Sigmoid colon (tissue), 7 donors: ENCODE data around the gene KREMEN2. TPM values are rescaled to one million over a fixed set of nuclear protein-coding genes. Genes with fewer than 3 reads are reported as not detected.

Source experiments
- DNase-seq: peaks from one replicate; pipeline ENCODE4 v3.0.0-alpha.2; 2019
- H3K27ac ChIP-seq, 4 donors: fragments of 200-600 bp; sonication (generic); one replicate each; pipeline ENCODE4 v1.5.1; 2016 to 2019; ENCODE audit warnings: mild to moderate bottlenecking in 1 of 4
- H3K27me3 ChIP-seq, 3 donors: fragments of 200-600 bp; sonication (generic); one replicate each; pipeline ENCODE4 v1.5.1; 2019; ENCODE audit warnings: mild to moderate bottlenecking in 1 of 3
- H3K36me3 ChIP-seq, 4 donors: fragments of 200-600 bp; sonication (generic); one replicate each; pipeline ENCODE4 v1.5.1; 2016 to 2019
- H3K4me1 ChIP-seq, 4 donors: fragments of 200-600 bp; sonication (generic); one replicate each; pipeline ENCODE4 v1.5.1; 2017 to 2019
- H3K4me3 ChIP-seq, 4 donors: fragments of 200-600 bp; sonication (generic); one replicate each; pipeline ENCODE4 v1.5.1; 2017 to 2019; ENCODE audit warnings: mild to moderate bottlenecking in 2 of 4, moderate library complexity in 1 of 4
- H3K9me3 ChIP-seq, 4 donors: fragments of 200-600 bp in 3 of 4; sonication (generic) in 3 of 4; one replicate each; pipeline versions ENCODE4 v1.5.1 to v1.6.1; 2013 to 2019
- EP300 ChIP-seq, 4 donors: sonication (generic); formaldehyde crosslinking; IDR thresholded peaks; one replicate each; pipeline ENCODE4 v1.6.1; 2017; ENCODE audit warnings: antibody characterized with exemption in 4 of 4
- POLR2A ChIP-seq, 2 donors: fragments of 450-650 bp; IDR thresholded peaks; one replicate each; pipeline ENCODE4 v1.6.1; 2016; ENCODE audit warnings: antibody characterized with exemption in 2 of 2, mild to moderate bottlenecking in 2 of 2, moderate library complexity in 2 of 2
- POLR2AphosphoS5 ChIP-seq, 4 donors: sonication (generic); formaldehyde crosslinking; IDR thresholded peaks; one replicate each; pipeline ENCODE4 v1.6.1; 2017; ENCODE audit warnings: antibody characterized with exemption in 4 of 4
- WGBS, 2 donors: extraction: QIAGEN DNeasy Blood & Tissue Kit; methylation state at CpG; one replicate each; pipeline ENCODE4 v1.1.7; 2013; 5-methylcytosine and 5-hydroxymethylcytosine counted together
- intact Hi-C: fragments of 100-400 bp; cut with DNase I; formaldehyde crosslinking; loops from one replicate; pipeline ENCODE4 v1.15.1; 2023
- polyA plus RNA-seq, 3 donors: library from polyadenylated mRNA; stranded (reverse); fragments of 200-250 nt; gene quantifications; one replicate each; pipeline ENCODE4 v1.2.3, GENCODE V29; 2013
- total RNA-seq, 4 donors: library from RNA; depleted of rRNA; stranded (reverse); fragments of >200 nt; gene quantifications; one replicate each; pipeline ENCODE4 v1.1.0, GENCODE V29; 2016
- TF ChIP-seq, protein P1 (sequence below), 4 experiments: fragments of 450-650 bp in 3 of 4; fragments of 200-600 bp in 1 of 4; IDR thresholded peaks; one replicate each; pipeline ENCODE4 v1.5.1; 2016 to 2019; ENCODE audit warnings: antibody characterized with exemption in 4 of 4, mild to moderate bottlenecking in 3 of 4, moderate library complexity in 2 of 4
- donor health status: healthy with polysubstance abuse.
- donor health status: Bipolar disorder and iron deficiency.
- donor health status: healthy.

Gene KREMEN2
- total and polyA plus RNA-seq, 7 donors = 1.0 to 1.8 (median 1.6) TPM; not detected in 4

DNA sequence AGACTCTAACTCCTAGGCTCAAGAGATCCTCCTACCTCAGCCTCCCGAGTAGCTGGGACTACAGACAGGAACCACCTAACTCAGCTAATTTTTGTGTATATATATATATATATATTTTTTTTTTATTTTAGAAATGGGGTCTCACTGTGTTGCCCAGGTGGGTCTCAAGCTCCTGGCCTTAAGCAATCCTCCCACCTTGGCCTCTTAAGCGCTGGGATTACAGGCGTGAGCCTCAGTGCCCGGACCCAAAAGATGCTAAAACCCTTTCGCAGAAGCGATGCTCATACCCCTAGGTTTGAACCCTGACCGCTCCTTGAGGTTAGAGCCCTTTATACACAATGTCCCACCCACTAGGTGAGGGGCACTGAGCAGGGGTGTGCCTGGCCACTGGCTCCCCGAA lies 46.4 kb downstream of the KREMEN2 start:
- Histone ChIP-seq H3K27me3 (peaks cover 24 to 87% (median 77%) of the 10 kb centered on the region in 3 donors), H3K4me3 (no peak overlapping the region), H3K27ac (no peak overlapping the region), H3K9me3 (no peaks in the 10 kb centered on the region), H3K36me3 (no peaks in the 10 kb centered on the region), H3K4me1 (no peaks in the 10 kb centered on the region)
- TF ChIP-seq POLR2AphosphoS5 (IDR thresholded peaks at IDR 0.05) (no peak), POLR2A (IDR thresholded peaks at IDR 0.05) (no peak)
- DNase-seq = no peak
- 94 to 95% methylated on average over 8 of the region's 8 CpGs for WGBS, 2 donors
- intact Hi-C loops = no loop called here

DNA sequence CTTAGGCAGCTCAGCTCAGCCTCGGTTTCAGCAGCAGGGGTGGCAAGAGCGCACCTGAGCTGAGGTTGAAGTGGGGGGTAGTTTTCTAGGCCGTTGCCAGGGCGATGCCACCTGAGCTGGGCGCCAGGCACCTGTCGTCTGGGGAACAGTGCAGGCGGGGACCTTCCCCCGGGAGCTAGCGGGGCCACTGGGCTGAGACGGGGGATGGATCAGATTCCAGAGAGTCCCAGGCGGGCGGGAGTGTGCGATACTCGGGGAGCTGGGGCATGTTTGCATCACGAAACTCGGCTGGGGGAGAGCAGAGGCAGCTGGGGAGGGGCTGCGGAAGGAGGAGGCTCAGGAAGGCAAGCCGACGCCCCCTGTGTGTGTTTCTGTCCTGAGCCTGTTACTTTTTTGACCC lies 48.2 kb downstream of the KREMEN2 start:
- Histone ChIP-seq H3K27ac (no peak overlapping the region), H3K4me3 (no peak overlapping the region), H3K36me3 (no peaks in the 10 kb centered on the region), H3K27me3 (peaks cover 23 to 76% (median 67%) of the 10 kb centered on the region in 3 donors), H3K9me3 (no peaks in the 10 kb centered on the region), H3K4me1 (no peaks in the 10 kb centered on the region)
- WGBS, 2 donors = 13 to 34% methylated on average over 19 of the region's 19 CpGs
- no peak for TF ChIP-seq POLR2AphosphoS5 (IDR thresholded peaks at IDR 0.05)
- TF ChIP-seq, protein P1, sequence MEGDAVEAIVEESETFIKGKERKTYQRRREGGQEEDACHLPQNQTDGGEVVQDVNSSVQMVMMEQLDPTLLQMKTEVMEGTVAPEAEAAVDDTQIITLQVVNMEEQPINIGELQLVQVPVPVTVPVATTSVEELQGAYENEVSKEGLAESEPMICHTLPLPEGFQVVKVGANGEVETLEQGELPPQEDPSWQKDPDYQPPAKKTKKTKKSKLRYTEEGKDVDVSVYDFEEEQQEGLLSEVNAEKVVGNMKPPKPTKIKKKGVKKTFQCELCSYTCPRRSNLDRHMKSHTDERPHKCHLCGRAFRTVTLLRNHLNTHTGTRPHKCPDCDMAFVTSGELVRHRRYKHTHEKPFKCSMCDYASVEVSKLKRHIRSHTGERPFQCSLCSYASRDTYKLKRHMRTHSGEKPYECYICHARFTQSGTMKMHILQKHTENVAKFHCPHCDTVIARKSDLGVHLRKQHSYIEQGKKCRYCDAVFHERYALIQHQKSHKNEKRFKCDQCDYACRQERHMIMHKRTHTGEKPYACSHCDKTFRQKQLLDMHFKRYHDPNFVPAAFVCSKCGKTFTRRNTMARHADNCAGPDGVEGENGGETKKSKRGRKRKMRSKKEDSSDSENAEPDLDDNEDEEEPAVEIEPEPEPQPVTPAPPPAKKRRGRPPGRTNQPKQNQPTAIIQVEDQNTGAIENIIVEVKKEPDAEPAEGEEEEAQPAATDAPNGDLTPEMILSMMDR (IDR thresholded peaks at IDR 0.05) = no peak
- TF ChIP-seq POLR2A (IDR thresholded peaks at IDR 0.05) = no peak
- TF ChIP-seq EP300 (IDR thresholded peaks at IDR 0.05) = no peak
- intact Hi-C loops = no loop called here
- no peak for DNase-seq

DNA sequence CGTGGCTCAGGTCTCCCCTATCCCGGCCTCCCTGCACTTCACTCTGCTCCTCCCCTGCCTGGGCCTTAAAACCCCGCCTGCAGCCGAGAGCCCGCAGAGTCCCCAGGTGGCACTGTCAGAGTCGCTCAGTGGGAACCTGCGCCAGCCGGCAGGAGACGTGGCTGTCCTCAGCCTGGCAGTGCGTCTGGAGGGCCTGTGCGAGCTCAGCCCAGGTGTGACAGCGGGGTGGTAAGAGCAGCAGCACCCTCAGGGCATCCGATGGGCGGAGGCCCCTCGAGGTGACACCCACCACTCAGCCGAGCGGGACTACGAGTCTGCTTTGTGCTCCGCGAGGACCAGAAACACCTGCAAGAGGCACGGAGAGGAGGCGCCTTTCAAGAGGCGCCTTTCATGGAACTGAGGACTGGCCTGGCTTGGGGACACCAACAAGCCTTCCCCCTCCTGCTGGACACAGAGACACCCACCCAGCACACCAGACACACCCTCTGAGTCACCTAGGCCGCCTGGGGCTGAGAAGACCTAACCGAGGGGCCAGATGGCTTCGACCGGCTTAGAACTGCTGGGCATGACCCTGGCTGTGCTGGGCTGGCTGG lies 48.8 kb downstream of the KREMEN2 start, which contains the start of gene CLDN9:
TSS of gene CLDN9 (plus strand) at position 96 of the 593 bp plus-strand sequence. CDS start at position 536, 440 bp downstream.
- H3K27ac ChIP-seq = no peak within 1 kb of the TSS
- TF ChIP-seq POLR2AphosphoS5 (IDR thresholded peaks at IDR 0.05) (no peak), POLR2A (IDR thresholded peaks at IDR 0.05) (no peak), EP300 (IDR thresholded peaks at IDR 0.05) (no peak)
- TF ChIP-seq, protein P1 (IDR thresholded peaks at IDR 0.05) = no peak
- H3K4me3 ChIP-seq = no peak within 1 kb of the TSS
- intact Hi-C loops = no loop called here
- WGBS, 2 donors = 27 to 43% methylated on average over 27 of the region's 27 CpGs
- no peak for DNase-seq
- H3K4me1 ChIP-seq = peaks cover 0 to 7% (median 4%) of the 10 kb centered on the region in 4 donors
- H3K27me3 ChIP-seq = peaks cover 30 to 76% (median 67%) of the 10 kb centered on the region in 3 donors
- no peaks in the 10 kb centered on the region for H3K36me3 ChIP-seq
- no peaks in the 10 kb centered on the region for H3K9me3 ChIP-seq

DNA sequence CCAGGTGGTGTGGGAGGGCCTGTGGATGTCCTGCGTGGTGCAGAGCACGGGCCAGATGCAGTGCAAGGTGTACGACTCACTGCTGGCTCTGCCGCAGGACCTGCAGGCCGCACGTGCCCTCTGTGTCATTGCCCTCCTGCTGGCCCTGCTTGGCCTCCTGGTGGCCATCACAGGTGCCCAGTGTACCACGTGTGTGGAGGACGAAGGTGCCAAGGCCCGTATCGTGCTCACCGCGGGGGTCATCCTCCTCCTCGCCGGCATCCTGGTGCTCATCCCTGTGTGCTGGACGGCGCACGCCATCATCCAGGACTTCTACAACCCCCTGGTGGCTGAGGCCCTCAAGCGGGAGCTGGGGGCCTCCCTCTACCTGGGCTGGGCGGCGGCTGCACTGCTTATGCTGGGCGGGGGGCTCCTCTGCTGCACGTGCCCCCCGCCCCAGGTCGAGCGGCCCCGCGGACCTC lies 49.4 kb downstream of the KREMEN2 start:
- Histone ChIP-seq H3K27ac (no peak overlapping the region), H3K36me3 (no peaks in the 10 kb centered on the region), H3K27me3 (peaks cover 31 to 76% (median 67%) of the 10 kb centered on the region in 3 donors), H3K4me3 (no peak overlapping the region), H3K4me1 (peaks cover 0 to 10% (median 8%) of the 10 kb centered on the region in 4 donors), H3K9me3 (no peaks in the 10 kb centered on the region)
- 77 to 84% methylated on average over 27 of the region's 27 CpGs for WGBS, 2 donors
- intact Hi-C loops = no loop called here
- no peak for DNase-seq
- TF ChIP-seq POLR2AphosphoS5 (IDR thresholded peaks at IDR 0.05) = no peak
- no peak for TF ChIP-seq POLR2A (IDR thresholded peaks at IDR 0.05)
- TF ChIP-seq, protein P1 (IDR thresholded peaks at IDR 0.05) = no peak
- no peak for TF ChIP-seq EP300 (IDR thresholded peaks at IDR 0.05)

DNA sequence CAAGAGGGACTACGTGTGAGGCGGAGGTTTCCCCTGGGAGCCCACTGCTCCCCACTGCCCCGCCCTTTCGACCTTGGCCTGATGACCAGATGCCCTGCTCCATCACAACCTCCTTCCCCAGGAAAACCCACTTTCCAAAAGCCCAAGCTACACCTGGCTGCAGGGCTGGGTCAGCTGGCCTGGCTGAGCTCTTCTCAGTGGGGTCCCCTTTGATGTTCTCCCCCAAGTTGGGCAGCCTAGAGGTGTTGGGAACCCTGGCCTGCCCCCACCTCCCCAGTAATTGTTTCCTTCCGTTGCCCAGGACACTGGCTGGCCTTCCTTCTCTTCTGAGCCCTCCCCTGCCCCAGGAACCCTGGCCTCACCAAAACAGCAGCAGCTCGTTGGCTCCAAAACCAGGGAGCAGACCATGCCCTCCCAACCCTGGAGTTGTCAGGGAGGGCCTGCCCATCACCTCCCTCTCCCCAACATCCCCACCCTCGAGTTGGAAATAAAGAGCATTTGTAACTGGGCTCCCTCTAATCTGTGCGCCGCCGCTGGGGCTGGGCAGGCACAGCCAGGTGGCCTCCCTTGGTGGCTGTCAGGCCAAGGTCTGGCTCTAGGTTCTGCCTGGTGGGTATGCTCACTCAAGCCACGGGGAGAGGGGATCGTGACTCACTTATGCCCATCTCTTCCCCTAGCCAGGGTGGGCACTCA lies 50.1 kb downstream of the KREMEN2 start:
- no peak for DNase-seq
- Histone ChIP-seq H3K4me1 (peaks cover 0 to 10% (median 8%) of the 10 kb centered on the region in 4 donors), H3K9me3 (no peaks in the 10 kb centered on the region), H3K36me3 (no peaks in the 10 kb centered on the region), H3K4me3 (no peak overlapping the region), H3K27ac (no peak overlapping the region), H3K27me3 (peaks cover 30 to 76% (median 67%) of the 10 kb centered on the region in 3 donors)
- TF ChIP-seq EP300 (IDR thresholded peaks at IDR 0.05) (no peak), POLR2AphosphoS5 (IDR thresholded peaks at IDR 0.05) (no peak), POLR2A (IDR thresholded peaks at IDR 0.05) (no peak)
- TF ChIP-seq, protein P1 (IDR thresholded peaks at IDR 0.05) = no peak
- 76 to 78% methylated on average over 12 of the region's 12 CpGs for WGBS, 2 donors
- intact Hi-C loops = no loop called here
